ENCODE measurements around the gene ASCL4. TPM values are rescaled to one million over a fixed set of nuclear protein-coding genes. Genes with fewer than 3 reads are reported as not detected.

ASCL4 gene
- total and polyA plus RNA-seq, 2 of the 8 experiments (the other 6 are each of a cell fraction or from before 2014, with no cell fraction given) = not detected

DNA sequence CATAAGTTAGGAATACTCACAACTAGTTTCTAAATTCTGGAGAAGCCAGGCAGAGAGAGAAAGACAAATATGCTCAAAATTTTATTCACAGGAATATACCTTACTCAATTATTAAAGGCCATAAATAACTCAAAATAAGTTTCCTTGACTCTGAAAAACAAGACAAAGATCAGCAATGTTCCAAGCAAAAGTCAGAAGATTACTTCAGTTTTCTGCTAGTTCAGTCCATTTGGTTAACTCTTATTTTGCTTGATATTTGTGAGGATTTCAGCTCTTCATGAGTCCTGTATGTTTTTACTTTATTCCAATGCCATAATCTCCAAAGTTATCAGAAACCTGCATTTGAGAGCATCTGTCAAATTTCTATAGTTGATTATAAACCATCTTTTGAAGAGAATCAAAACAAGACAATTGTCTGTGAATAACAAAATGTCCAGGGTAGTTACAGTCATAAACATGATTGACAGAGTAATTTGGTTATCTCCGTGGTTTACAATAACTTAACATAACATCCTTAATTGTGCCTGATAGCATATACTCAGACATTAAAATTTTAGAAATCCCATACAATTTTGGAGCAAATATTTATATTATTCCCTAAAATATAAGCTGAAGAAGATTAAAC, 17.1 kb downstream of the ASCL4 start (continued):
- TF ChIP-seq, protein P1, sequence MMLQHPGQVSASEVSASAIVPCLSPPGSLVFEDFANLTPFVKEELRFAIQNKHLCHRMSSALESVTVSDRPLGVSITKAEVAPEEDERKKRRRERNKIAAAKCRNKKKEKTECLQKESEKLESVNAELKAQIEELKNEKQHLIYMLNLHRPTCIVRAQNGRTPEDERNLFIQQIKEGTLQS (IDR thresholded peaks at IDR 0.05; ENCODE audit: insufficient read depth, low read depth, low read length) = no peak
- no peak for TF ChIP-seq ASH2L (IDR thresholded peaks at IDR 0.05; ENCODE audit: low read length)
- TF ChIP-seq NRF1 (IDR thresholded peaks at IDR 0.05; ENCODE audit: low read depth, low read length) = no peak
- TF ChIP-seq JUND (IDR thresholded peaks at IDR 0.05; ENCODE audit: low read length) = no peak
- TF ChIP-seq BCL11A (IDR thresholded peaks at IDR 0.05; ENCODE audit: low read depth in 2 of 2, low read length in 2 of 2) = no peak
- TF ChIP-seq CHD2 (IDR thresholded peaks at IDR 0.05; ENCODE audit: low read length) = no peak

Data from H1 (cell line).